SU-DHL-6 (cell line): ENCODE results near the gene GSC2.

Experiments used
- CTCF ChIP-seq: fragments of 200-600 bp; sonication (generic); IDR thresholded peaks from one replicate; pipeline ENCODE4 v1.5.1; 2017; ENCODE audit warnings: antibody characterized with exemption, mild to moderate bottlenecking, low read length, moderate library complexity; ENCODE audit not compliant: insufficient read depth, poor library complexity, severe bottlenecking
- EZH2phosphoT487 ChIP-seq: fragments of 200-600 bp; sonication (generic), shearing (Covaris generic); conservative IDR thresholded peaks from 2 replicates; pipeline ENCODE4 v1.6.1; 2018; ENCODE audit warnings: mild to moderate bottlenecking, antibody characterized with exemption, low read length, moderate library complexity, mixed read lengths

DNA sequence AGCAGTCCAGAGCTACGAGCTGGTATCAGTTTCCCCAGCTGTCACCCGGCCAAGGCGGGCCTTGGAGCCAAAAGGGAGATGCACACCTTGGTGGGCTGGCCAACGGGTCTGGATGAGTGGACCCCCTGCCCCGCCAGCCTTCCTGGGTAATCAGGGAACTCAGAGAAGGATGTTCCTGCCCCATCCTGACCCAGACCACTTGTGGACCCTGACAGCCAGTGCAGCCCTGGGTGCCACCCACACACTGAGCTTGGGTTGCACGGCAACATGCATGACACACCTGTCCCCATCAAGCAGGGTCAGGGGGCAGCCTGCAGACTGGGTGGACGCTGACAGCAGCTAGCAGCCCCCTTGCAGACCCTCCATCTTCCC, 19.8 kb upstream of the GSC2 start:
- no peak for TF ChIP-seq CTCF
- no peak for TF ChIP-seq EZH2phosphoT487
